WERI-Rb-1 (cell line): ENCODE data around the gene TPH1.

Experiments
- DNase-seq: peaks from one replicate; pipeline ENCODE4 v3.0.0-alpha.2; 2020
- H3K27ac ChIP-seq: fragments of 250-450 bp; sonication (Bioruptor Pico); 2 replicates; pipeline ENCODE4 v1.5.1; 2020; ENCODE audit warnings: mild to moderate bottlenecking, moderate library complexity
- H3K27me3 ChIP-seq: fragments of 250-450 bp; sonication (Bioruptor Pico); 2 replicates; pipeline ENCODE4 v1.5.1; 2021; ENCODE audit warnings: mild to moderate bottlenecking, low read depth, moderate library complexity; ENCODE audit not compliant: insufficient read depth, severe bottlenecking
- H3K36me3 ChIP-seq: fragments of 250-450 bp; sonication (Bioruptor Pico); 2 replicates; pipeline ENCODE4 v1.5.1; 2020; ENCODE audit warnings: mild to moderate bottlenecking, moderate library complexity
- H3K4me3 ChIP-seq: 2 replicates; pipeline ENCODE4 v1.5.1; 2011; ENCODE audit warnings: low read depth, mild to moderate bottlenecking, control low read depth, low read length
- H3K9me3 ChIP-seq: fragments of 250-450 bp; sonication (Bioruptor Pico); 2 replicates; pipeline ENCODE4 v1.5.1; 2021; ENCODE audit warnings: mild to moderate bottlenecking, moderate library complexity; ENCODE audit not compliant: severe bottlenecking
- TF ChIP-seq, protein P1 (sequence below): IDR thresholded peaks from 2 replicates; pipeline ENCODE4 v1.5.1; 2011; ENCODE audit warnings: low read depth, mild to moderate bottlenecking, control low read depth, inconsistent platforms, low read length

Gene TPH1

DNA sequence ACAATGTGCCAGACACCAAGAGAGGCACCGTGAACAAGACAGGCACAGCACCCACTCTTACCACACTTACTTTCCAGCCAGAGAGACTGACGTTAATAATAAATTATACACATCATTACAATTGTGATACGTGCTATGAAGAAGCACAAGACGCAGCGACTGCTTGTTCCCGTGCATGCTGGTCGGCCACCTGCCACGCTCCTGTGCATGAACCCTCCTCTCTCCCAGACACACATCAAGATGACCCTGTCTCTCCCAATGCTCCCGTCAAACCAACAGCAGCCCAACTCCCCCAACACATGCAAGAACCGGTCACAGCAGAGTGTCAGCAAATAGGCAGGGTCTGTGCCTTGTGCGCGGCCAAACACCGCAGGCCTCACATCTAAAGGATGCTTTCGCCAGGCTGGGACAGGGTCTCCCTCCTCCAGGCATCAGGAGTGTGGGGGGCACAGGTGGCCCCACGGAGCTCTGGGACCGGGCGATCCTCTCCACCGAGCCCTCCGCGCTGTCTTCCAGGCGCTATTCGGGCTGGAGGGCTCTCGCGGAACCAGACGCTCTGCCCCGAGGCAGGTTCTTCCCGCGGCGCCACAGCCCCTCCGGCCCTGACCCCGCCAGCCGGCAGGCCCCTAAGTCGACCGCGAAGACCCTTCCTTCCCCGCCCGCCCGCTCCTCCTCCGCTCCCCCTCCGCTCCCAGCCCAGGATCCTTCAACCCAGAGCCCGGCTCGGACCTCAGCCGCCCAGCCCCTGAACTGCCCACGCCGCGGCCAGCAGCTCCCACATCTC lies 33.8 kb downstream of the TPH1 start:
- peak overlapping the region; percentile 73 for H3K4me3 ChIP-seq
- H3K27me3 ChIP-seq, result no peaks in the 10 kb centered on the region
- DNase-seq, result peak; percentile 40
- peaks cover 1% of the 10 kb centered on the region for H3K36me3 ChIP-seq
- TF ChIP-seq, protein P1, sequence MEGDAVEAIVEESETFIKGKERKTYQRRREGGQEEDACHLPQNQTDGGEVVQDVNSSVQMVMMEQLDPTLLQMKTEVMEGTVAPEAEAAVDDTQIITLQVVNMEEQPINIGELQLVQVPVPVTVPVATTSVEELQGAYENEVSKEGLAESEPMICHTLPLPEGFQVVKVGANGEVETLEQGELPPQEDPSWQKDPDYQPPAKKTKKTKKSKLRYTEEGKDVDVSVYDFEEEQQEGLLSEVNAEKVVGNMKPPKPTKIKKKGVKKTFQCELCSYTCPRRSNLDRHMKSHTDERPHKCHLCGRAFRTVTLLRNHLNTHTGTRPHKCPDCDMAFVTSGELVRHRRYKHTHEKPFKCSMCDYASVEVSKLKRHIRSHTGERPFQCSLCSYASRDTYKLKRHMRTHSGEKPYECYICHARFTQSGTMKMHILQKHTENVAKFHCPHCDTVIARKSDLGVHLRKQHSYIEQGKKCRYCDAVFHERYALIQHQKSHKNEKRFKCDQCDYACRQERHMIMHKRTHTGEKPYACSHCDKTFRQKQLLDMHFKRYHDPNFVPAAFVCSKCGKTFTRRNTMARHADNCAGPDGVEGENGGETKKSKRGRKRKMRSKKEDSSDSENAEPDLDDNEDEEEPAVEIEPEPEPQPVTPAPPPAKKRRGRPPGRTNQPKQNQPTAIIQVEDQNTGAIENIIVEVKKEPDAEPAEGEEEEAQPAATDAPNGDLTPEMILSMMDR, result no peak
- H3K9me3 ChIP-seq, result no peaks in the 10 kb centered on the region
- H3K27ac ChIP-seq, result peak overlapping the region; percentile 65

DNA sequence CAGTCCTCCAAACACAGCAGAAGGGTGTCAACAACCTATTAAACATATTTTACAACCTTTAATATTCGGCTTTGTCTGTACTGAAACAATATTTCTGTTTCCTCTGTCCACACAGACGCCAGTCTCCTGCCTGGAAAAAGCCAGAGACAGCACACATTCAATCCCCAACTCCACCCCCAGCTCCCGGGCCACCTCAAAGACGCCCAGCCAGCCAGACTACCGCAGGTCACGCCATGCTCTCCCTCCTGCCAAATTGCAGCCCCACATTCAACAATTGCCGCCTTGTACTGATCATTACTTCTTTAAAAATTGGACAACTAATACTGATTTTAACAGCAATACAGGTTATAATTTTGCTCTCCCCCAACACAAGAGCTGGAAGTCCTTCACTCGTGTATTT lies 34.4 kb downstream of the TPH1 start:
- Histone ChIP-seq H3K27me3 (no peaks in the 10 kb centered on the region), H3K9me3 (no peaks in the 10 kb centered on the region), H3K27ac (no peak overlapping the region), H3K36me3 (peaks cover 8% of the 10 kb centered on the region), H3K4me3 (peak overlapping the region; percentile 73)
- DNase-seq, result no peak
- TF ChIP-seq, protein P1, result no peak

DNA sequence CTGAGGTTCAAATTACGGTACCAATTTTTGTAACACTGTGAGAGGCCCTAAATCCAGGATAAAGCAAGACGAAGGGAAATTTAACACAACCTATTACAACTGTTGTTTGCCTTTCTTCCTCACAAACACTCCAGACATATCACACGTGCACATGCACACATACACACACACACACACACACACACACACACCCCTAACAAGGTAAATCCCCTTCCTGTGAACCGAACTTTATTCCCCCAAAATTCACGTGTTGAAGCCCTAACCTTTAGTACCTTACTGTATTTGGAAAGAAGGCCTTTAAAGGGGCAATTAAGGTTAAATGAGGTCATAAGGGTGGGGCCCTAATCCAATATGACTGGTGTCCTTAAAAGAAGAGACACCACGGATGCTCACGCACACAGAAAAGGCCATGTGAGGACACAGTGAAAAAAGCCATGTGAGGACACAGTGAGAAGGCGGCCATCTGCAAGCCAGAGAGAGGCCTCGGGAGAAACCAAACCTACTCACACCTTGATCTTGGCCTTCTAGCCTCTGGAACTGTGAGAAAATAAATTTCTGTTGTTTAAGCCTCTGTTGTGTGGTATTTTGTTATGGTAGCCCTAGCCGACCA lies 35.0 kb downstream of the TPH1 start:
- H3K9me3 ChIP-seq, result no peaks in the 10 kb centered on the region
- DNase-seq, result peak; percentile 21
- H3K4me3 ChIP-seq, result peak overlapping the region; percentile 73
- TF ChIP-seq, protein P1, result no peak
- peaks cover 14% of the 10 kb centered on the region for H3K36me3 ChIP-seq
- no peaks in the 10 kb centered on the region for H3K27me3 ChIP-seq
- no peak overlapping the region for H3K27ac ChIP-seq

DNA sequence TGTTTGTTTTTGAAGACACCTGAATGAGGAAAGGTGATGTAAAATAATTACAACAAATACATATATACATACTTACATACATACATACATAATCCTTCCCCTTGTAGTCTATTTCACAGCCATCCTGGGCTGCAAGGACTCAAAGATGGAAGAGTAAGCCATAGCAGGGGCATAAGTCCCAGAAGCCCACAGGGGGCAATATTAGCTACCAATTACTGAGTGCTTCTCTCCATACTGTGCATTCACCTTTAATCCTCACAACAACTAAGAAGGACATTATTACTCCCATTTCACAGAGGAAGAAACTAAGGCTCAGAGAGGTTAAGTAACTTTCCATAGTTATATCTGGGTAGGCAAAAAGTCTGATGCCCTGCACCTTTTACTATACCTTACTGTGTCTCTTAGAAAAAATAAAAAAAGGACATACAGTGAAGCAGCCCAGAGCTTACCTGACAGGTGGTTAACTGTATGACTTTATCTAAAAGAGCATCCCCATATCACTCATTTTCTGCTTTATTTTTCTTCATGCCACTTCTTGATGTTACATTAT lies 35.9 kb downstream of the TPH1 start:
- H3K27me3 ChIP-seq, result no peaks in the 10 kb centered on the region
- H3K9me3 ChIP-seq, result no peaks in the 10 kb centered on the region
- peaks cover 21% of the 10 kb centered on the region for H3K36me3 ChIP-seq
- H3K27ac ChIP-seq, result no peak overlapping the region
- H3K4me3 ChIP-seq, result no peak overlapping the region
- no peak for DNase-seq
- TF ChIP-seq, protein P1, result 0 out of 2 replicates have a peak, but pooled peaks have one; percentile 15

DNA sequence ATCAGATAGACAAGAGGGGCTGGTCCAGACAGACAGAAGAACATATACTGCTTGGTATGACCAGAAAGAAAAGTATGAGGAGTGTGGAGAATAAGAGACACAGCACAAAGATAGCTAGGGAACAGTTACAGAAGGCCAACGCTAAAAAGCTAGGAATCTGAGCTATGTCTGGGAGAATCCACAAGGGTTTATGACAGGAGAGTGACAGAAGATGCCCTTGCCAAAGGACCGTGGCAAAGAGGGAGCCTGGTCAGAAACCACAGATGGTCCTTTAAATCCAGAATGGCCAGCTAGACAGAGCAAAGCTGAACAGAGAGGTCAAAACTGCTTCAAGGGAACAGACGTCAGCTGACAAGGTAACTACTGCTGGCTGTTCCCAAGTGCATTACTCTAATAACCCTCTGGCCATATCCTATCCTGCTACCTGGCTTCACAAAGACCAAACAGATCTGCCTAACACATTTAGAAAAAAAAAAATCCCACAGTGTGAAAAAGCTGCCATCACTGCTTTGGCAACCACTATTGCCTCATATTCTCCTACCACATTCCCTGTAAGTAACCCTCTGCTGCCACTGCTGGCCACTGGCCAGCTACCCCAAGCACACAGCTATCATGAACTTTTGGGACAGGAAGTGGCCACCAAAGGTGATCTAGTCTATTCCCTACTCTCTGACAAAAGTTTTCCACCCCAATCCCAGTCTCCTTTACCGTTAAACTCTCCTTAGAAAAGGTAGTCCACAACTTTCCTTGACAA lies 40.5 kb downstream of the TPH1 start:
- H3K27me3 ChIP-seq, result no peaks in the 10 kb centered on the region
- H3K36me3 ChIP-seq, result peaks cover 67% of the 10 kb centered on the region
- no peak overlapping the region for H3K4me3 ChIP-seq
- no peaks in the 10 kb centered on the region for H3K9me3 ChIP-seq
- no peak overlapping the region for H3K27ac ChIP-seq
- TF ChIP-seq, protein P1, result no peak
- no peak for DNase-seq
